SU-DHL-6 (cell line): Measurements from ENCODE around the gene CFAP100.

Experiments used
- H2AFZ ChIP-seq: fragments of 200-600 bp; sonication (generic); 2 replicates; pipeline ENCODE4 v1.6.1; 2014; ENCODE audit warnings: low read depth, mild to moderate bottlenecking, moderate library complexity, mixed read lengths, antibody characterized with exemption, low read length; ENCODE audit not compliant: severe bottlenecking
- H3F3A ChIP-seq: fragments of 200-600 bp; shearing (Covaris generic); 2 replicates; pipeline ENCODE4 v1.6.0; 2016; ENCODE audit warnings: antibody characterized with exemption, mild to moderate bottlenecking; ENCODE audit not compliant: insufficient read depth
- H3K27ac ChIP-seq: fragments of 200-600 bp; sonication (generic); 2 replicates; pipeline ENCODE4 v1.5.1; 2016; ENCODE audit warnings: low read depth, mild to moderate bottlenecking, low read length, moderate library complexity, mixed read lengths
- H3K27me3 ChIP-seq: fragments of 200-600 bp; sonication (generic), shearing (Covaris generic); 2 replicates; pipeline ENCODE4 v1.6.0; 2014; ENCODE audit warnings: mild to moderate bottlenecking, low read length
- H3K36me3 ChIP-seq: fragments of 200-600 bp; sonication (generic); 2 replicates; pipeline ENCODE4 v1.6.1; 2014; ENCODE audit warnings: mild to moderate bottlenecking, low read length, mixed read lengths
- H3K4me2 ChIP-seq: fragments of 300-600, 200-600 bp; shearing (Covaris generic), sonication (generic); 2 replicates; pipeline ENCODE4 v1.6.0; 2014; ENCODE audit warnings: low read length, low read depth, mild to moderate bottlenecking; ENCODE audit not compliant: poor library complexity, severe bottlenecking
- H3K4me3 ChIP-seq: fragments of 200-600 bp; sonication (generic); 2 replicates; pipeline ENCODE4 v1.5.1; 2014; ENCODE audit warnings: antibody characterized with exemption, low read length, mild to moderate bottlenecking, mixed read lengths; ENCODE audit not compliant: insufficient read depth, poor library complexity, severe bottlenecking
- H3K79me2 ChIP-seq: fragments of 200-600 bp; sonication (generic); 2 replicates; pipeline ENCODE4 v1.6.1; 2014; ENCODE audit warnings: mild to moderate bottlenecking, low read length, moderate library complexity; ENCODE audit not compliant: insufficient read depth
- H3K9ac ChIP-seq: fragments of 200-600 bp; sonication (generic); 2 replicates; pipeline ENCODE4 v1.7.0; 2014; ENCODE audit warnings: mild to moderate bottlenecking, low read length
- H3K9me2 ChIP-seq: fragments of 200-600 bp; sonication (generic); replicated peaks from 2 replicates; pipeline ENCODE4 v1.6.1; 2014; ENCODE audit warnings: low read length; ENCODE audit not compliant: insufficient read depth
- H3K9me3 ChIP-seq: fragments of 200-600 bp; sonication (generic); 2 replicates; pipeline ENCODE4 v1.6.1; 2014; ENCODE audit warnings: low read length, mixed read lengths; ENCODE audit not compliant: insufficient read depth
- H4K20me1 ChIP-seq: fragments of 200-600 bp; sonication (generic); 2 replicates; pipeline ENCODE4 v1.6.1; 2014; ENCODE audit warnings: low read depth, mild to moderate bottlenecking, antibody characterized with exemption, low read length, moderate library complexity, mixed read lengths
- EZH2phosphoT487 ChIP-seq: fragments of 200-600 bp; sonication (generic), shearing (Covaris generic); conservative IDR thresholded peaks from 2 replicates; pipeline ENCODE4 v1.6.1; 2018; ENCODE audit warnings: mild to moderate bottlenecking, antibody characterized with exemption, low read length, moderate library complexity, mixed read lengths
- TF ChIP-seq, protein P1 (sequence below): fragments of 200-600 bp; sonication (generic); IDR thresholded peaks from one replicate; pipeline ENCODE4 v1.5.1; 2017; ENCODE audit warnings: antibody characterized with exemption, mild to moderate bottlenecking, low read length, moderate library complexity; ENCODE audit not compliant: insufficient read depth, poor library complexity, severe bottlenecking

The CFAP100 gene

DNA sequence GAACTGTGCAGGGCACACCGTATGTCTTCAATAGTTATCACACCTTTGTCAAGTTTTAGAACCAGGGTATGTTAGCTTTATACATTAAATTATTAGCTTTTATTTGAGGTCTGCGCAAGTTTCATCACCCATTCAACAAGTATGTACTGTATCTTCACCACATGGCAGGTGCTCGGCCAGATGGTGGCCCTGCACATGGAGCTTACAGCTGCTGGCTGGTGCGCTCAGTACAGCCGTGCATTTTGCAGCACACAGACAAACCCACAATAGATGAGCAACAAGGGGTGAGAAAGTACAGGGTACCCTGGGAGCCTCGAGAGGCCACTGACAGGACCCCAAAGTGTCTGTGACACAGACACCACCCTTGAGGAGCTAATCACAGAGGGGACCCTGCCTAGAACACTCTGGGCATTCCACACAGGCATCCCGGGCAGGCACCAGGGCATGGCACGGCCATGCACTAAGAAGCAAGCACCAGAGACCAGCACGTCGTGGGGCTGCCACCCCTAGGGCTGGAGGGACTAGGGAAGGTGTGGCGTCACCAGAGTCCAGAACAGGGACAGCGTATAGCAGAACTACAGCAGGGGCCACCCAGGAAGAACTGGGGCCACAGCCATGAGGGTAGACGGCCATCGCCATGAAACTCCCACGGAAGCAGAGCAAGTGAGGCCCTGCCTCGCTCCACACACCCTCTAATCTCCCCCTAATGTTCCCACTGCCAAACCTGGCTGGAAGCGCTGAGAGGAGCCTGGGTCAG, 53.6 kb downstream of the CFAP100 start:
- Histone ChIP-seq H3K9me2 (no peaks in the 10 kb centered on the region), H3K4me3 (no peak overlapping the region), H3K36me3 (no peaks in the 10 kb centered on the region), H3K79me2 (no peaks in the 10 kb centered on the region), H4K20me1 (no peaks in the 10 kb centered on the region; the same call in 1 of the 2 replicates), H3K27ac (no peak overlapping the region), H3K9me3 (no peaks in the 10 kb centered on the region), H3F3A (no peaks in the 10 kb centered on the region), H3K9ac (no peak overlapping the region), H2AFZ (no peak overlapping the region), H3K4me2 (no peak overlapping the region), H3K27me3 (no peaks in the 10 kb centered on the region)
- TF ChIP-seq EZH2phosphoT487 = no peak
- TF ChIP-seq, protein P1, sequence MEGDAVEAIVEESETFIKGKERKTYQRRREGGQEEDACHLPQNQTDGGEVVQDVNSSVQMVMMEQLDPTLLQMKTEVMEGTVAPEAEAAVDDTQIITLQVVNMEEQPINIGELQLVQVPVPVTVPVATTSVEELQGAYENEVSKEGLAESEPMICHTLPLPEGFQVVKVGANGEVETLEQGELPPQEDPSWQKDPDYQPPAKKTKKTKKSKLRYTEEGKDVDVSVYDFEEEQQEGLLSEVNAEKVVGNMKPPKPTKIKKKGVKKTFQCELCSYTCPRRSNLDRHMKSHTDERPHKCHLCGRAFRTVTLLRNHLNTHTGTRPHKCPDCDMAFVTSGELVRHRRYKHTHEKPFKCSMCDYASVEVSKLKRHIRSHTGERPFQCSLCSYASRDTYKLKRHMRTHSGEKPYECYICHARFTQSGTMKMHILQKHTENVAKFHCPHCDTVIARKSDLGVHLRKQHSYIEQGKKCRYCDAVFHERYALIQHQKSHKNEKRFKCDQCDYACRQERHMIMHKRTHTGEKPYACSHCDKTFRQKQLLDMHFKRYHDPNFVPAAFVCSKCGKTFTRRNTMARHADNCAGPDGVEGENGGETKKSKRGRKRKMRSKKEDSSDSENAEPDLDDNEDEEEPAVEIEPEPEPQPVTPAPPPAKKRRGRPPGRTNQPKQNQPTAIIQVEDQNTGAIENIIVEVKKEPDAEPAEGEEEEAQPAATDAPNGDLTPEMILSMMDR = no peak

DNA sequence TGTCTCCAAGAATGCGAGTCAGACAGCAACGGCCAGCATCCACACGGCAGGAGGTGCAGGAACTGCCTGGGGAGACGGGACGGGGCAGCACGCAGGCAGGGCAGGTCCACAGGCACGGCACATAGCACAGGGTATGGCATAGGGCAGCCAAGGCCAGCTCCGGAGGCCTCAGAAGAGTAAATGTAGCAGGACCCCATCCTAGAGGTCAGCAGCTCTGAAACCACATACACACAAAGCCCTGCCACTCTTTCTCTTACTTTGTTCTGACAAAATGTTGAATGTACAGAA, 54.1 kb downstream of the CFAP100 start:
- Histone ChIP-seq H3F3A (no peaks in the 10 kb centered on the region), H3K27ac (no peak overlapping the region), H3K36me3 (no peaks in the 10 kb centered on the region), H3K27me3 (no peaks in the 10 kb centered on the region), H3K9me3 (no peaks in the 10 kb centered on the region), H4K20me1 (no peaks in the 10 kb centered on the region; the same call in 1 of the 2 replicates), H3K9ac (no peak overlapping the region), H3K4me2 (no peak overlapping the region), H3K4me3 (no peak overlapping the region), H3K9me2 (no peaks in the 10 kb centered on the region), H2AFZ (no peak overlapping the region), H3K79me2 (no peaks in the 10 kb centered on the region)
- TF ChIP-seq, protein P1 = no peak
- no peak for TF ChIP-seq EZH2phosphoT487

DNA sequence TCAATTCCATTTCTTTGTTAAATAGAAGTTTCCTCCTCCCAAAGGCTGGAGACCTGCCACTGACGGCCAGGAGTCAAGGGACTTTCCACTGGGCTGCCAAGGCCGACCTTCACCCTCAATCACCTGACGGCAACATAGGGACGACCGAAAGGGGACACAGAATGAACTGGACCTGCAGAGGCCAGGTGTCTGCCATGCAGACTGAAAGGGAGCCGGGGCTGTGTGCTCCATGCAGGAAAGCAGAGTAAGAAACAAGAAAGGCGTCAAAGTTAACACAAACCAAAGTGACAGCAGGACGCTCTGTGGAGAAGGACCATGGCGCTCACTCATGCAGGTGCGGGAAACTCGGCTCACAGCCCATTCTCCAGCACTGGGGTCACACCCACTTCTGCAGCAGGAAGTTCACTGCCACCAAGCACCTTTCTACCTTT, 54.9 kb downstream of the CFAP100 start:
- H3K9me2 ChIP-seq = no peaks in the 10 kb centered on the region
- no peaks in the 10 kb centered on the region for H3K27me3 ChIP-seq
- H3K79me2 ChIP-seq = no peaks in the 10 kb centered on the region
- no peaks in the 10 kb centered on the region for H3K36me3 ChIP-seq
- H3F3A ChIP-seq = no peaks in the 10 kb centered on the region
- no peak overlapping the region for H2AFZ ChIP-seq
- H3K9ac ChIP-seq = no peak overlapping the region
- TF ChIP-seq EZH2phosphoT487 = no peak
- TF ChIP-seq, protein P1 = no peak
- H3K4me2 ChIP-seq = no peak overlapping the region
- H3K4me3 ChIP-seq = no peak overlapping the region
- no peak overlapping the region for H3K27ac ChIP-seq
- no peaks in the 10 kb centered on the region; the same call in 1 of the 2 replicates for H4K20me1 ChIP-seq
- H3K9me3 ChIP-seq = no peaks in the 10 kb centered on the region
